Activated CD8-positive, alpha-beta T cell treated with anti-CD3 and anti-CD28 coated beads for 36 hours (primary cell): ENCODE measurements around the gene GYG1. TPM values are rescaled to one million over a fixed set of nuclear protein-coding genes. Genes with fewer than 3 reads are reported as not detected.

Experiments used
- ATAC-seq: fragments of 200-7000 bp; cut with Tn5 transposase; one replicate; pipeline ENCODE4 v1.10.0; 2021; ENCODE audit warnings: mild to moderate bottlenecking, moderate library complexity
- CTCF ChIA-PET: fragments of 350-600 bp; sonication (Branson Sonifier 250); formaldehyde crosslinking; loops from one replicate; lab custom pipeline; 2021; ENCODE audit warnings: antibody characterized with exemption; lab: Charles Lee
- POLR2A ChIA-PET: fragments of 350-600 bp; sonication (Branson Sonifier 250); formaldehyde crosslinking; loops from one replicate; lab custom pipeline; 2021; ENCODE audit warnings: antibody characterized with exemption; lab: Charles Lee
- DNase-seq: peaks from one replicate; pipeline ENCODE4 v3.0.0-alpha.2; 2020
- H3K27ac Mint-ChIP-seq: one replicate; pipeline ENCODE4 v1.8.0; 2021; ENCODE audit warnings: mild to moderate bottlenecking, mixed read lengths
- H3K27me3 Mint-ChIP-seq: one replicate; pipeline ENCODE4 v1.8.0; 2021; ENCODE audit warnings: mixed read lengths
- H3K36me3 Mint-ChIP-seq: one replicate; pipeline ENCODE4 v1.8.0; 2021; ENCODE audit warnings: low read depth, mixed read lengths
- H3K4me1 Mint-ChIP-seq: one replicate; pipeline ENCODE4 v1.8.0; 2021; ENCODE audit warnings: low read depth, mixed read lengths
- H3K4me3 Mint-ChIP-seq: one replicate; pipeline ENCODE4 v1.8.0; 2021; ENCODE audit warnings: mild to moderate bottlenecking, moderate library complexity, mixed read lengths
- H3K9me3 Mint-ChIP-seq: one replicate; pipeline ENCODE4 v1.8.0; 2021; ENCODE audit warnings: mixed read lengths
- CTCF ChIP-seq: fragments of 200-600 bp; IDR thresholded peaks from one replicate; pipeline ENCODE4 v1.8.0; 2022; ENCODE audit warnings: antibody characterized with exemption, mild to moderate bottlenecking
- intact Hi-C: fragments of 100-400 bp; cut with micrococcal nuclease; formaldehyde crosslinking; loops from one replicate; pipeline ENCODE4 v1.10.0; 2022
- total RNA-seq, 2 experiments: library from RNA; stranded (reverse); gene quantifications; one replicate each; pipeline ENCODE4 v1.2.3, GENCODE V29; 2021

The GYG1 gene
- total RNA-seq, 2 experiments from 2014 or later, result 16.0 to 18.3 TPM

GRCh38 chr3:148955544-148956346 lies 35.6 kb upstream of the GYG1 start:
- Mint-ChIP-seq H3K4me3 (no peak overlapping the region), H3K27ac (no peak overlapping the region), H3K27me3 (peaks cover 3% of the 10 kb centered on the region), H3K36me3 (no peaks in the 10 kb centered on the region), H3K4me1 (no peaks in the 10 kb centered on the region), H3K9me3 (no peaks in the 10 kb centered on the region)
- CTCF ChIA-PET, result interaction anchor here (0.7 to 3.9 kb wide), 24 partner anchors 8 to 351 kb away, joined by 3 to 31 read pairs (median 4); partner anchors contain the start of gene HPS3
- DNase-seq, result peak; percentile 50
- intact Hi-C loops, result loop anchor here (1.0 to 10.0 kb wide), 2 partner anchors 159 to 318 kb away; no protein-coding TSS in a partner anchor
- ATAC-seq, result no peak
- TF ChIP-seq CTCF, result peak; percentile 56
- POLR2A ChIA-PET, result no interaction called here

GRCh38 chr3:148957586-148957985 lies 33.8 kb upstream of the GYG1 start:
- TF ChIP-seq CTCF, result no peak
- intact Hi-C loops, result loop anchor here (10.0 kb wide), 1 partner anchor 157 kb away; no protein-coding TSS in a partner anchor
- DNase-seq (peak; percentile 26), ATAC-seq (peak; percentile 70)
- Mint-ChIP-seq H3K27ac (no peak overlapping the region), H3K9me3 (no peaks in the 10 kb centered on the region), H3K36me3 (no peaks in the 10 kb centered on the region), H3K4me1 (no peaks in the 10 kb centered on the region), H3K27me3 (peaks cover 3% of the 10 kb centered on the region), H3K4me3 (no peak overlapping the region)
- ChIA-PET CTCF (interaction anchor here (0.6 to 1.1 kb wide), 4 partner anchors 9 to 316 kb away, joined by 3 read pairs; no protein-coding TSS in a partner anchor), POLR2A (no interaction called here)

- intact Hi-C loops, result loop anchor here (10.0 kb wide), 1 partner anchor 156 kb away; no protein-coding TSS in a partner anchor
- DNase-seq (no peak), ATAC-seq (no peak)
- Mint-ChIP-seq H3K27me3 (peaks cover 3% of the 10 kb centered on the region), H3K27ac (no peak overlapping the region), H3K4me1 (no peaks in the 10 kb centered on the region), H3K9me3 (no peaks in the 10 kb centered on the region), H3K4me3 (no peak overlapping the region), H3K36me3 (no peaks in the 10 kb centered on the region)
- CTCF ChIA-PET, result interaction anchor here (0.5 to 1.8 kb wide), 2 partner anchors 69 to 316 kb away, joined by 3 to 4 read pairs; no protein-coding TSS in a partner anchor
- POLR2A ChIA-PET, result no interaction called here
- TF ChIP-seq CTCF, result no peak
Measured at GRCh38 chr3:148958696-148959095, 32.6 kb upstream of the GYG1 start.

GRCh38 chr3:148962513-148962912 lies 28.8 kb upstream of the GYG1 start:
- ChIA-PET POLR2A (interaction anchor here (0.6 kb wide), 1 partner anchor 809 kb away, joined by 3 read pairs; no protein-coding TSS in a partner anchor), CTCF (interaction anchor here (0.9 to 1.7 kb wide), 2 partner anchors 27 to 310 kb away, joined by 3 to 5 read pairs; no protein-coding TSS in a partner anchor)
- no peak for TF ChIP-seq CTCF
- Mint-ChIP-seq H3K9me3 (no peaks in the 10 kb centered on the region), H3K4me3 (no peak overlapping the region), H3K36me3 (no peaks in the 10 kb centered on the region), H3K27me3 (peaks cover 3% of the 10 kb centered on the region), H3K27ac (no peak overlapping the region), H3K4me1 (no peaks in the 10 kb centered on the region)
- intact Hi-C loops, result no loop called here
- peak; percentile 4 for DNase-seq
- no peak for ATAC-seq

- Mint-ChIP-seq H3K27me3 (no peaks in the 10 kb centered on the region), H3K4me1 (no peaks in the 10 kb centered on the region), H3K4me3 (no peak overlapping the region), H3K36me3 (no peaks in the 10 kb centered on the region), H3K27ac (no peak overlapping the region), H3K9me3 (no peaks in the 10 kb centered on the region)
- intact Hi-C loops, result no loop called here
- no peak for DNase-seq
- no peak for ATAC-seq
- ChIA-PET CTCF (no interaction called here), POLR2A (interaction anchor here (0.7 kb wide), 1 partner anchor 16 kb away, joined by 3 read pairs; no protein-coding TSS in a partner anchor)
- TF ChIP-seq CTCF, result no peak
Measured at GRCh38 chr3:148964809-148965208, 26.5 kb upstream of the GYG1 start.
